GM19324 (cell line): ENCODE measurements around the gene MPZL1.

Source experiments
- ATAC-seq: cut with Tn5 transposase; IDR thresholded peaks from one replicate; pipeline ENCODE4 v1.9.1; 2021; ENCODE audit warnings: mild to moderate bottlenecking, moderate library complexity; ENCODE audit not compliant: unreplicated experiment, low FRiP score

Gene MPZL1

GRCh38 chr1:167694691-167695090 lies 27.1 kb upstream of the MPZL1 start:
- ATAC-seq, result no peak

- no peak for ATAC-seq
These were observed 26.6 kb upstream of the MPZL1 start for GRCh38 chr1:167695147-167695546.

- ATAC-seq, result no peak
These were observed 25.8 kb upstream of the MPZL1 start for GRCh38 chr1:167695756-167696561.

DNA sequence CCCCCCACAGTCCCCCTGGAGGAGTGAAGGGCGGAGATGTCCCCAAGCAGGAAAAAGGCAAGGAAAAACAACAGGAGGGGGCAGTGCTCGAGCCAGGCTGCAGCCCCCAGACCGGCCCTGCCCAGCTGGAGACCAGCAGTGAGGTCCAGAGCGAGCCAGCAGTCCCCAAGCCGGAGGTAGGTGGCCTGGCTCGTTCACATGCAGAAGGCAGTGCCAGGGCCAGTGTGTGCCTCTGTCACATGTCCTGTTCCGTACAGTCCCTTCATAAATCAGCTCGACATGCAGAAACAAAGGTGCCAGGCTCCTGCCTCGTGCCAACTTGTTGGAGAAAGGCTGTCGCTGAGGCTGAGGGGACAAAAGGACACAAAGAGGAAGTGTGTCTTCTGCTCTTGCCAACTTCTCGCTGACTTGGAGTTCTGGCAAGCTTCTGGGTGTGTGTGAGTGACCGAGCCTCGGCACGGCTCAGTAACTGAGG lies 24.1 kb upstream of the MPZL1 start:
- no peak for ATAC-seq

DNA sequence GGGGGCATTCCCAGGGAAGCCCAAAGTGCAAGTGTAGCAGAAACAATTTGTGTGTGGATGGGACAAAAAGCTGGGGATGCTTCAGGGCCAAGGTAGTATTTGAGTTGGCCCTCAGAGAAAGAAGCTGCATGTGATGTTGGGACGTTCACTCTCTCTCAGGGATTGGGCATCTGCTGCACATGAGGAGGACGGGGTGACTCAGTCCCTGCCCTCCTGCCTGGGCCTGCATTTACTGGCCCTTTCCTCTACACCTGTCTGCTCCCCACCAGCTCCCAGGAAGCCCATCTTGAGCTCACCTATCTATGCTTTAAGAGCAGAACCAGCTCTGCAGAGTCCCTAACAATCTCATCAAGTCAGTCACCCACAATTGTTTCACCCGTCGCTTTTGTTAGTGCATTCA lies 23.5 kb upstream of the MPZL1 start:
- ATAC-seq, result no peak

GRCh38 chr1:167701510-167701909 lies 20.3 kb upstream of the MPZL1 start:
- no peak for ATAC-seq

DNA sequence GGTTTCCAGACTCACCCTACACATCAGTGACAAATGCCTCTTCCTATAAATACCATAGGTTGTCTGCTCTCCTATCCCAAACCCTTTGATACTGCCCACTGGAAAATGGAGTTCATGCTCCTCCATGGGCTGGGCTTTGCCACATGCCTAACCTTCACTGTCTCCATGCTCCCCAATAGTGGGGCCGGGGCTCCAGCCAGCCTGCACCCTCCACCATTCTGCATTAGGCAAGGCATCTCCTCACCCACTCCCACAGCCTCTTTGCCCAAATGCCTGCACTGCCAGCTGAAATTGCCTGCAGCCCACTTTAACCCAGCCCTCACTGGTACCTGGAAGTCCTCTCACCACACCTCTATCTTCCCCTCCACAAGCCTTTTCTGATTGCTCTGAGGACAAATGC lies 18.2 kb upstream of the MPZL1 start:
- no peak for ATAC-seq

DNA sequence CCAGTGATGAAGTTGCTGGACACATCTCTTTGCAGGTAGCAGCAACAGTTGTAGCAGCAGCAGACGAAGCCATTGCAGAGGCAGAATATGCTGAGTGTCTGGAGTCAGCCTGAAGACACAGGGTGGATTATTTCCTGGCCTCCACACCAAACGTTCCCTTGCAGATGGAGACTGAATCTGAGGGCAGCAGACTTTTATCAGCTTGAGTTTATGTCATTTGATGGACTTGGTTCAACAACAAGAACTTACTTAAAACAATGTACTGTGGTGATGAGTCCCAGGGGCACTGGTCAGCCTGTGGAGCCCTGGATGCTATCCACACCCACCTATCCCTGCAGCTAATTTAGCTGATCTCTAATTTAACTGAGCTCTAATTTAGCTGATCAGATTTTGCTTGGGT lies 17.1 kb upstream of the MPZL1 start:
- ATAC-seq, result no peak

GRCh38 chr1:167705250-167705649 lies 16.5 kb upstream of the MPZL1 start:
- ATAC-seq, result no peak

DNA sequence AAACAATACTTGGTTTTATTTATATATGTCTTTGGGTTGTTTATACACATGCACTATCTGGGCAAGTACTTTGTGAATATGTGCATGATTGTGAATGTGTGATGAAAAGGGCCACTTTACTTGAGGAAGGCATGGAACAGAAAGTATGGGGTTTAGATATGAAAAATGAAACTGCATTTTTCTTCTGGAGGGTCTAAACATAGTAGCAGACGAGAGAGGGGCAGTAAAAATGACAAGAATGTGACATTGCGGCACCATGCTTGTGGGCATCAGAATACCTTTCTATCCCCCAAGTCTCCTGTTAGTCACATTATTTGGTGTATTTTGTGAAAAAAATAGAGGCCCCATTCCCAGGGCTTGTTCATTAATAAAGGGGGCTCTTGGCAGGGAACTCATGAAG lies 15.4 kb upstream of the MPZL1 start:
- ATAC-seq, result no peak

DNA sequence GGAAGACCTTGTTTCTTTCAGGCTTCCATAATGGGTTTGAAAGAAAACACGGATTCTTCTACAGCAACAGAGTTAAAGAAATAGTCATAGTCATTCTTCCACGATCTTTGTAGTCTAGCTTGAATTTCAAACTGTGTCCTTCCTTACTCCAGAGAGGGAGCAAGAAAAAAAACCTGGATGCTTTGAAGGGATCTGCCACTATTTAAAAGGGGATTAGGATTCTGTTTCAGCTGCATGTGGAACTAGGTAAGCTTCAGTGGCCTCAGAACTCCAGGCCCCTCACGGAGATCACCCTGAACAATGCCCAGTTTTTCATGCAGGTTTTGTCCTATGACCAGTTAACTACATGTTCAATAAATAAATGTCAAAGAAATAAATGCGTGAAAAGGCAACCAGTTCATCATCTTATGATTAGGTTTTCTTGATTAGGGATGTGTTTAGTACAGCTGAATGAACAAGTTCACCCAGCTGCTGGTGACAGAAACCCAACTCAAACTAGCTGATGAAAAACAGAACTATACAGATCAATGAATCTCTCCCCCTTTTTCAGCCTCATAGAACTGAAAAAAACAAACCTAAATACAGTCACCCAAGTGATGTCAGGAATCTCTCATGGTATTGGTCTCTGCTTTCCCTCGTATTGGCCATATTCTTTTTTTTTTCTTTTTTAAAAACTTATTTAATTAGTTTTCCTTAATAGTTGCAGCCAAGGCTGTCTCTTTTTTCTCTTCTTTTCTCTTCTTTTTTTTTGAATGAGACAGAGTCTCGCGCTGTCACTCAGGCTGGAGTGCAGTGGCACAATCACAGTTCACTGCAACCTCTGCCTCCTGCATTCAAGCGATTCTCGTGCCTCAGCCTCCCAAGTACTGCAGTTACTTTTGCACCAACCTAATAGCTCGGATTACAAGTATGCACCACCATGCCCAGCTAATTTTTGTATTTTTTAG lies 14.6 kb upstream of the MPZL1 start:
- no peak for ATAC-seq

DNA sequence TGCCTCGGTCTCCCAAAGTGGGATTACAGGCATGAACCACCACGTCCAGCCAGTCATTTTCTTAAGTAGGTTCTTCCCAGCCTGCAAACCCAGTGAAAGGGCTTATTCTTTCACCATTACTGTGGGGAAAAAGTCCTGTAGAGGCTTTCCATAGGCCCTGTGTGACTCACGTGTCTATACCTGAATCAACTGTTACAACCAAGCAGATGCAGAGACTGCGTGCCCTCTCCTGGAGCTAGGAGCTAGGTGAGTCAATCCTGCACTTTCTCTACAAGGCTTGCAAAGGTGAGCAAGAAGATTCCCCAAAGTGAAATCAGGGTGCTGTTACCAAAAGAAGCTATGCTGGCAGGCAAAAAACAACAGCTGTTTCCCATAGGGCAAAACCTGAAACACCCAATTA lies 13.8 kb upstream of the MPZL1 start:
- no peak for ATAC-seq

DNA sequence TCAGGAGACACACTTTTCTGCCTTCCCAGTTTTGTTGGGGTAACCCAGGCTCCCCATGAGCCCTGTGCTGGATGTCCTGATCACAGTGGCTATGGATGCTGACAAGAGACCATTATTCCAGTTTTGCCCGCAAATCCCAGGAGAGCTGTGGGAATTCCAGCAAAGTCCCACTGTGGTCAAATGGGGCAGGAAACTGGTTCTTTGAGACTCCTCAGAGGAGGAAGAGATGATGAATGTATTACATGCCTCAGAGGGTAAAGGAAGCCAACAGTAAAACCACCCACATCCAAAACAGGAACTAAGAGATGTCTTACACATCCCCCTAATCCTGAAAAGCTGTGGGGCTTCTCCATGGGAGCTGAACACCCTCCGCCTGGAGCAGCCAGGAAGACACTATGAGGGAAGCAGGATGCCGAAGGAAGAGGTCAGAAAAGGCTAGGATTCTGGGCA lies 12.8 kb upstream of the MPZL1 start:
- ATAC-seq, result no peak

- ATAC-seq, result no peak
These were observed 10.9 kb upstream of the MPZL1 start for GRCh38 chr1:167710836-167711235.

GRCh38 chr1:167711797-167712196 lies 10.0 kb upstream of the MPZL1 start:
- ATAC-seq, result no peak

- no peak for ATAC-seq
These were observed 8.3 kb upstream of the MPZL1 start for GRCh38 chr1:167713330-167714081.

- ATAC-seq, result peak; percentile 56
These were observed 7.7 kb upstream of the MPZL1 start for GRCh38 chr1:167714098-167714438.

DNA sequence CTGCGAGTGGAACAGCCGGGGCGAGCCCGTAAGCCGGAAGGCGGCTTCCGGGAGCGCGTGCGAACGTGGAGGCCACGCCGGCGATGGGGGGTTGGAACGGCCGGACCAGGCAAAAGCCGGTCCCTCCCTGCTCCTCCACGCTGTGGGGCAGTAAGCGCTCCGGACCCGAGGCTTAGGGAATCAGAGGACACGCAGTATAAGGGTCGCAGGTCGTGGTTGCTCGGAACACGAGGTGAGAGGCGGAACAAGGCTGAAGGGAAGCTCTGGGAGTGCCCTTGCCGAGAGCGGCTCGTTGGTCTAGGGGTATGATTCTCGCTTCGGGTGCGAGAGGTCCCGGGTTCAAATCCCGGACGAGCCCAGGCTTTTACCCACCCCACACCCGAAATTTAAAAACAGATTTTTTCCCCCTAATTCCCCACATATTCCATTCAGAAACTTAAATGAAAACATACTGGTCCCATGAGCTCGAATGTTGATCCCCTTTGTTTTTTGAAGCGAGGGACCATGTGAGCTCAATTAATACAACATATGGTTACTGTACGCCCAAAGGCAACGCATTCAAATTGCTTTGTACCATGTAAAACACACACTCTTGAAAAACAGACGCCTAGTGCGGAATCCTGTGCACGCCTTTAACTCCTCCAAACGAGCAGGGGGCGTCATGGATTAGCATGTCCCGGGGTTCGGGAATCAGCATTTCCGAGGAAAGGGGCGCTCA lies 7.2 kb upstream of the MPZL1 start:
- ATAC-seq, result peak; percentile 66

GRCh38 chr1:167715157-167715999 lies 6.4 kb upstream of the MPZL1 start:
- peak; percentile 44 for ATAC-seq

- ATAC-seq, result no peak
These were observed 5.8 kb upstream of the MPZL1 start for GRCh38 chr1:167716000-167716271.
